WI38 (cell line): ENCODE measurements around the gene MAML3.

Experiments used
- H3K4me3 ChIP-seq: 2 replicates; pipeline ENCODE4 v1.5.1; 2011; ENCODE audit warnings: low read depth, mild to moderate bottlenecking, control low read depth, low read length
- TF ChIP-seq, protein P1 (sequence below): IDR thresholded peaks from 2 replicates; pipeline ENCODE4 v1.5.1; 2012; ENCODE audit warnings: low read depth, mild to moderate bottlenecking, control low read depth, low read length

The MAML3 gene

DNA sequence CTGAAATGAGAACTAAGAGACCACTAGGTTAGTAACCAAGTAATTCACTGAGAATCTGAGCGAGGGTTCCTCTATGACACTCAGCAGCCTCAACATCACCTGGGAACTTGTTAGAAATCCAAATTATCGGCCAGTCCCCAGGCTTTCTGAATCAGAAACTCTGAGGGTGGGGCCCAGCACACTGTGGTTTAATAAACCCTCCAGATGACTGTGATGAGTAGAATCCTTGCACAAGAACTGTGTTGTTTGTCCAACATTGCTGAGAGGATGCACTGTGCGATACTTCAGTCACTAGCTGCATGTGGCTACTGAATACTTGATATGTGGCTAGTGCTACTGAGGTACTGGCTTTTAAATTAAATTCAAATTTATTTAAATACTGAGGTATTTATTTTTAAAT is 243.9 kb downstream of the MAML3 start:
- TF ChIP-seq, protein P1, sequence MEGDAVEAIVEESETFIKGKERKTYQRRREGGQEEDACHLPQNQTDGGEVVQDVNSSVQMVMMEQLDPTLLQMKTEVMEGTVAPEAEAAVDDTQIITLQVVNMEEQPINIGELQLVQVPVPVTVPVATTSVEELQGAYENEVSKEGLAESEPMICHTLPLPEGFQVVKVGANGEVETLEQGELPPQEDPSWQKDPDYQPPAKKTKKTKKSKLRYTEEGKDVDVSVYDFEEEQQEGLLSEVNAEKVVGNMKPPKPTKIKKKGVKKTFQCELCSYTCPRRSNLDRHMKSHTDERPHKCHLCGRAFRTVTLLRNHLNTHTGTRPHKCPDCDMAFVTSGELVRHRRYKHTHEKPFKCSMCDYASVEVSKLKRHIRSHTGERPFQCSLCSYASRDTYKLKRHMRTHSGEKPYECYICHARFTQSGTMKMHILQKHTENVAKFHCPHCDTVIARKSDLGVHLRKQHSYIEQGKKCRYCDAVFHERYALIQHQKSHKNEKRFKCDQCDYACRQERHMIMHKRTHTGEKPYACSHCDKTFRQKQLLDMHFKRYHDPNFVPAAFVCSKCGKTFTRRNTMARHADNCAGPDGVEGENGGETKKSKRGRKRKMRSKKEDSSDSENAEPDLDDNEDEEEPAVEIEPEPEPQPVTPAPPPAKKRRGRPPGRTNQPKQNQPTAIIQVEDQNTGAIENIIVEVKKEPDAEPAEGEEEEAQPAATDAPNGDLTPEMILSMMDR = no peak
- no peak overlapping the region for H3K4me3 ChIP-seq

DNA sequence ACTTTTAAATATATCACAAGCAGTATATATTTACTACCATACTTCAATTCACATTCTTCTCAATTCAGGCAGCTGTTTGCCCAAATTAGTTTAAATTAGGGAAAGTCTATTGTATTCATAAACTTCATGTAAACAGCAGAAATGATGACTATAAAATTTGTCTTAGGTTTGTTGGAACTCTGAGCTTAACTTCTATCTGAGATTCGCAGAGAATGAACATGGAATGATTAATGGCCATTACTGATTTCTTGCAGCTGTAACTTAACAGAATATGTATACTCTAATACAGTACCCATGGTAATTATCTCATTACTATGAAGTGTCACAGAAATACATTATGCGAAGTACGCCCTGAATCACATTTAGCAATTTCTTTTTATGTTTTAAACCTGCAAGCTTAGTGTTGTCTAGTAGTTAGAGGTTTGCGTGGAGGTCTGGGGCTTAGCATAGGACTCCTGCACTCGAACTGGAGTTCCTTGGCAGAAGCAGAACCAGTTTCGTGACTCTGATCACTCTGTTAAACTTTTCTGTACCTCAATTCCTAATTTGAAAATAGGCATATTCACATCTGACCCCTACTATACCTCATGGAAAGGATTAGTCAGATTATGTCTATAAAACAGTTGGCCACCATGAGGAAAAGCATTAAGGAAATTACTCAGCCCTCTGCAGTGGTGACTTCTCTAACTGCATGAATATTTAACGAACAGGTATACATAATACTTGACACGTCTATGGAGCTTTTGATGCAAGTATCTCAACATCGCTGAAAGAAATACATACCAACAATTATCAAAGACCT is 245.1 kb downstream of the MAML3 start:
- TF ChIP-seq, protein P1 = no peak
- no peak overlapping the region for H3K4me3 ChIP-seq

DNA sequence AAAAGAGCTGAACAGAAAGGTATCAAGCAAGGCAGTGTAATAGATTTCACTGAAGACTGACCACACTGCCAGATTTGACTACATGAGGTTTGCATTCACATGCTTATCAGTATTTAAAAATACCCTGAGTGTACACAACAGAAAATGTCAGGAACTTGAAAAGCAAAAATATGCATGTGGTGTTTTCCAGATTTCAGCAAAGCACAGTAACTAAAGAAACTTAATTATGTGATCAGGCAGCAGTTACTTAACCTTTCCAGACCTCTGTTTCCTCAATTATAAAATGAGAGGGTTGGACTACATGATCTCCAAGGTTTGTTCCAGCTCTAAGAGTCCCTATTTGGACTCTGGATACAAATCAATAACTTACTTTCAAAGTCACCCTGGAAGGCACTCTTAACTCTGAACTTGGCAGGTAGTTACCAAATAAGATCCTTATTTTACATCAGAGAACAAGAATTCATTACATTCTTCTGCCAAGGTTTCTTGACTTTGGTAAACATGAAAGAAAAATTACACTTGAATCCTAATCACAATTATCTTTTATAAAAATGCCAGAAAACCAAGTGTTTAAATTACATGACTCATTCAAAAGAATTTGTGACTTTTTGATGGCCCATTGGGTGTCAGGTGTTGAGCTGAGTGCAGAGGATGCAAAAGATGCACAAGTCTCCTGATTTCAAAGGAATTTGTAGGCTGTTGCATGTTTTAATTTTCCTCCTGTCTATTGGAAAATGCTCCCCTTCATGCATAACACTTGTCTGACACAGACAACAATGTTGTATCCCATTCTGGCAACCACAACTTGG is 246.8 kb downstream of the MAML3 start:
- H3K4me3 ChIP-seq = no peak overlapping the region
- TF ChIP-seq, protein P1 = no peak

DNA sequence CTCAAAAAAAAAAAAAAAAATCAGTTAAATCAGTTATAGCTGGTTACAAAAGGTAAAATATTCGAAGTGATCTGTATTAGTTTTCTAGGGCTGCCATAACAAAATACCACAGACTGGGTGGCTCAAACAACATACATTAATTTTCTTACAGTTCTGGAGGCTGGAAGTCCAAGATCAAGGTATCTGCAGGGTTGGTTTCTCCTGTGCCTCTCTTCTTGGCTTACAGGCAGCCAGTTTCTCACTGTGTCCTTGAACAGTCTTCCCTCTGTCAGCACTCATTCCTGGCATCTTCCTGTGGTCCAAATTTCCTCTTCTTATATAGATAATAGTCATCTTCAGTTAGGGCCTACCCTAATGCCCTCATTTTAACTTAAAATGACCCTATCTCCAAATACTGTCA is 248.5 kb downstream of the MAML3 start:
- TF ChIP-seq, protein P1 = no peak
- H3K4me3 ChIP-seq = no peak overlapping the region

GRCh38 chr4:139904406-139904805 is 249.6 kb downstream of the MAML3 start:
- TF ChIP-seq, protein P1 = no peak
- H3K4me3 ChIP-seq = no peak overlapping the region

GRCh38 chr4:139903845-139904244 is 250.1 kb downstream of the MAML3 start:
- H3K4me3 ChIP-seq = no peak overlapping the region
- TF ChIP-seq, protein P1 = no peak
